ENCODE measurements around the gene FCRL5. TPM values are rescaled to one million over a fixed set of nuclear protein-coding genes. Genes with fewer than 3 reads are reported as not detected.

FCRL5 gene
- total RNA-seq, 1 donor from 2014 or later: not detected

GRCh38 chr1:157542676-157543075 is 9.6 kb downstream of the FCRL5 start:
- Mint-ChIP-seq H3K27me3 (ENCODE audit: low read depth) (peaks cover 34% of the 10 kb centered on the region), H3K4me3 (no peak overlapping the region), H3K4me1 (no peaks in the 10 kb centered on the region), H3K9me3 (peaks cover 1% of the 10 kb centered on the region), H3K36me3 (no peaks in the 10 kb centered on the region), H3K27ac (no peak overlapping the region)
- no peak for DNase-seq (ENCODE audit: low spot score in 2 of 2, unreplicated experiment in 2 of 2)
- TF ChIP-seq, protein P1, sequence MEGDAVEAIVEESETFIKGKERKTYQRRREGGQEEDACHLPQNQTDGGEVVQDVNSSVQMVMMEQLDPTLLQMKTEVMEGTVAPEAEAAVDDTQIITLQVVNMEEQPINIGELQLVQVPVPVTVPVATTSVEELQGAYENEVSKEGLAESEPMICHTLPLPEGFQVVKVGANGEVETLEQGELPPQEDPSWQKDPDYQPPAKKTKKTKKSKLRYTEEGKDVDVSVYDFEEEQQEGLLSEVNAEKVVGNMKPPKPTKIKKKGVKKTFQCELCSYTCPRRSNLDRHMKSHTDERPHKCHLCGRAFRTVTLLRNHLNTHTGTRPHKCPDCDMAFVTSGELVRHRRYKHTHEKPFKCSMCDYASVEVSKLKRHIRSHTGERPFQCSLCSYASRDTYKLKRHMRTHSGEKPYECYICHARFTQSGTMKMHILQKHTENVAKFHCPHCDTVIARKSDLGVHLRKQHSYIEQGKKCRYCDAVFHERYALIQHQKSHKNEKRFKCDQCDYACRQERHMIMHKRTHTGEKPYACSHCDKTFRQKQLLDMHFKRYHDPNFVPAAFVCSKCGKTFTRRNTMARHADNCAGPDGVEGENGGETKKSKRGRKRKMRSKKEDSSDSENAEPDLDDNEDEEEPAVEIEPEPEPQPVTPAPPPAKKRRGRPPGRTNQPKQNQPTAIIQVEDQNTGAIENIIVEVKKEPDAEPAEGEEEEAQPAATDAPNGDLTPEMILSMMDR (IDR thresholded peaks at IDR 0.05; ENCODE audit: unreplicated experiment): no peak

GRCh38 chr1:157540852-157541251 is 11.5 kb downstream of the FCRL5 start:
- DNase-seq (ENCODE audit: low spot score in 2 of 2, unreplicated experiment in 2 of 2): no peak
- peaks cover 29% of the 10 kb centered on the region for H3K27me3 Mint-ChIP-seq (ENCODE audit: low read depth)
- H3K4me1 Mint-ChIP-seq: no peaks in the 10 kb centered on the region
- no peak overlapping the region for H3K27ac Mint-ChIP-seq
- H3K36me3 Mint-ChIP-seq: no peaks in the 10 kb centered on the region
- TF ChIP-seq, protein P1 (IDR thresholded peaks at IDR 0.05; ENCODE audit: unreplicated experiment): no peak
- H3K9me3 Mint-ChIP-seq: peaks cover 17% of the 10 kb centered on the region
- no peak overlapping the region for H3K4me3 Mint-ChIP-seq

GRCh38 chr1:157540160-157540748 is 12.1 kb downstream of the FCRL5 start:
- Mint-ChIP-seq H3K9me3 (peaks cover 17% of the 10 kb centered on the region), H3K27me3 (ENCODE audit: low read depth) (peaks cover 29% of the 10 kb centered on the region), H3K36me3 (no peaks in the 10 kb centered on the region), H3K4me1 (no peaks in the 10 kb centered on the region), H3K27ac (no peak overlapping the region), H3K4me3 (no peak overlapping the region)
- no peak for DNase-seq (ENCODE audit: low spot score in 2 of 2, unreplicated experiment in 2 of 2)
- TF ChIP-seq, protein P1 (IDR thresholded peaks at IDR 0.05; ENCODE audit: unreplicated experiment): no peak

GRCh38 chr1:157539568-157539967 is 12.7 kb downstream of the FCRL5 start:
- DNase-seq (ENCODE audit: low spot score in 2 of 2, unreplicated experiment in 2 of 2): no peak
- Mint-ChIP-seq H3K4me1 (no peaks in the 10 kb centered on the region), H3K36me3 (no peaks in the 10 kb centered on the region), H3K9me3 (peaks cover 17% of the 10 kb centered on the region), H3K4me3 (no peak overlapping the region), H3K27me3 (ENCODE audit: low read depth) (peaks cover 29% of the 10 kb centered on the region), H3K27ac (no peak overlapping the region)
- TF ChIP-seq, protein P1 (IDR thresholded peaks at IDR 0.05; ENCODE audit: unreplicated experiment): no peak

DNA sequence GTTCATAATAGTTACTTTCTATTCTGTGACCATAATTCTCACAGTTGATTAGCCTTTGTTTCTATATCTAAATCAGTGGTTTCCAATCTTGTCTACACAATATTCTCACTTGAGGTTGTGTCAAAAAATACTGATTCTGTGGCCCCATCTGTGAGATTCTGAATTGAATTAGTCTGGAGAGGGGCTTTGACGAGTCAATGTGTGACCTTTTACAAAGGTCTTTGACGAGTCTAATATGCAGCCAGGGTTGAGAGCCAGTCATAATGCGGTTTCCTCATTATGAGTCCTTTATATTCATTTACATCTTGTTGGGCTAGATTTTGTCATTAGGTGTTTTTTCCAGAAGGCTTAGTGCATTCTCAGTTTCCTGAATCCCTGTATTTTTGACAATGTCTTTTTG is 19.7 kb downstream of the FCRL5 start:
- H3K27me3 Mint-ChIP-seq (ENCODE audit: low read depth): peaks cover 16% of the 10 kb centered on the region
- TF ChIP-seq, protein P1 (IDR thresholded peaks at IDR 0.05; ENCODE audit: unreplicated experiment): no peak
- H3K36me3 Mint-ChIP-seq: no peaks in the 10 kb centered on the region
- no peaks in the 10 kb centered on the region for H3K4me1 Mint-ChIP-seq
- H3K27ac Mint-ChIP-seq: no peak overlapping the region
- no peak for DNase-seq (ENCODE audit: low spot score in 2 of 2, unreplicated experiment in 2 of 2)
- no peak overlapping the region for H3K4me3 Mint-ChIP-seq
- H3K9me3 Mint-ChIP-seq: peaks cover 15% of the 10 kb centered on the region
